H1 (cell line): Measurements from ENCODE around the gene UGT1A10. TPM values are rescaled to one million over a fixed set of nuclear protein-coding genes. Genes with fewer than 3 reads are reported as not detected.

ENCODE experiments used
- CTCF ChIA-PET: fragments of 300-600 bp; sonication (Branson Sonifier 250); formaldehyde crosslinking; loops from one replicate; lab custom pipeline; 2021; ENCODE audit not compliant: partially characterized antibody; lab: Charles Lee
- POLR2A ChIA-PET: fragments of 300-600 bp; sonication (Branson Sonifier 250); formaldehyde crosslinking; loops from one replicate; lab custom pipeline; 2021; ENCODE audit warnings: inconsistent platforms; ENCODE audit not compliant: partially characterized antibody; lab: Charles Lee
- DNase-seq, 2 experiments: peaks; one replicate each; pipeline versions ENCODE4 v3.0.0 to v3.0.0-alpha.2; 2010 to 2022; ENCODE audit warnings: low spot score in 2 of 2, low read depth in 1 of 2, mixed read lengths in 1 of 2
- FAIRE-seq: peaks from 2 replicates; lab custom pipeline; 2011; peaks lifted over from hg19 to GRCh38; lab: Jason Lieb, UNC
- H2AFZ ChIP-seq: 2 replicates; pipeline ENCODE4 v1.8.1; 2012; ENCODE audit warnings: low read length, inconsistent platforms
- H2AK5ac ChIP-seq: 2 replicates; pipeline ENCODE4 v1.6.1; 2013; ENCODE audit warnings: low read depth, low read length
- H2BK120ac ChIP-seq: replicated peaks from 2 replicates; pipeline ENCODE3; 2013; ENCODE audit warnings: low read depth, low read length, inconsistent platforms
- H2BK12ac ChIP-seq: 2 replicates; pipeline ENCODE4 v1.6.1; 2013; ENCODE audit warnings: low read depth, low read length
- H2BK15ac ChIP-seq: 2 replicates; pipeline ENCODE4 v1.6.1; 2013; ENCODE audit warnings: low read length
- H2BK20ac ChIP-seq: 2 replicates; pipeline ENCODE4 v1.6.1; 2013; ENCODE audit warnings: low read length
- H2BK5ac ChIP-seq: 2 replicates; pipeline ENCODE4 v1.6.1; 2013; ENCODE audit warnings: low read depth, low read length
- H3K14ac ChIP-seq: 2 replicates; pipeline ENCODE4 v1.6.1; 2013; ENCODE audit warnings: inconsistent platforms; ENCODE audit not compliant: insufficient read length
- H3K18ac ChIP-seq: 2 replicates; pipeline ENCODE4 v1.6.1; 2013; ENCODE audit warnings: low read length; ENCODE audit errors: extremely low read depth
- H3K23ac ChIP-seq: 2 replicates; pipeline ENCODE4 v1.6.1; 2013; ENCODE audit warnings: inconsistent platforms; ENCODE audit not compliant: insufficient read length
- H3K23me2 ChIP-seq: 2 replicates; pipeline ENCODE4 v1.6.1; 2013; ENCODE audit warnings: low read depth, low read length
- H3K27ac ChIP-seq: 2 replicates; pipeline ENCODE4 v1.6.1; 2011; ENCODE audit warnings: low read depth, low read length, inconsistent platforms
- H3K27me3 ChIP-seq, 4 experiments: replicated peaks in 1 of 4; 1 replicate in 1 of 4; 2 replicates in 3 of 4; pipeline versions ENCODE4 v1.6.1 to v1.8.1; 2011 to 2013; ENCODE audit warnings: low read length in 3 of 4, mild to moderate bottlenecking in 3 of 4, inconsistent platforms in 2 of 4, mixed read lengths in 2 of 4, moderate library complexity in 1 of 4; ENCODE audit not compliant: control insufficient read depth in 3 of 4, insufficient read depth in 3 of 4; ENCODE audit errors: extremely low read depth in 1 of 4
- H3K36me3 ChIP-seq, 4 experiments: 2 replicates each; pipeline versions ENCODE4 v1.6.1 to v1.8.1; 2011 to 2013; ENCODE audit warnings: mild to moderate bottlenecking in 4 of 4, low read length in 3 of 4, moderate library complexity in 2 of 4, control low read depth in 1 of 4, inconsistent platforms in 1 of 4; ENCODE audit not compliant: insufficient read depth in 4 of 4, control insufficient read depth in 2 of 4
- H3K4ac ChIP-seq: replicated peaks from 2 replicates; pipeline ENCODE3; 2013; ENCODE audit warnings: low read length, low read depth, mixed read lengths, inconsistent platforms; ENCODE audit not compliant: insufficient read length
- H3K4me1 ChIP-seq, 4 experiments: replicated peaks in 1 of 4; 1 replicate in 1 of 4; 2 replicates in 3 of 4; pipeline versions ENCODE4 v1.6.1 to v1.8.1; 2011 to 2013; ENCODE audit warnings: low read length in 3 of 4, inconsistent platforms in 2 of 4, mixed read lengths in 1 of 4; ENCODE audit not compliant: insufficient read depth in 4 of 4, control insufficient read depth in 3 of 4
- H3K4me2 ChIP-seq, 2 experiments: 2 replicates each; pipeline versions ENCODE4 v1.6.1 to v1.8.1; 2011 to 2013; ENCODE audit warnings: low read depth in 2 of 2, low read length in 2 of 2, control low read depth in 1 of 2, inconsistent platforms in 1 of 2, mild to moderate bottlenecking in 1 of 2; ENCODE audit not compliant: insufficient read depth in 1 of 2
- H3K4me3 ChIP-seq, 4 experiments: fragments of 200-600, 300-600 bp in 1 of 4; sonication (generic), shearing (Covaris generic), sonication (Bioruptor Twin) in 1 of 4; 2 replicates each; pipeline versions ENCODE4 v1.5.1 to v1.8.1; 2011 to 2016; ENCODE audit warnings: low read length in 4 of 4, low read depth in 3 of 4, control low read depth in 2 of 4, inconsistent platforms in 2 of 4, mild to moderate bottlenecking in 2 of 4, mixed read lengths in 1 of 4, moderate library complexity in 1 of 4; ENCODE audit not compliant: insufficient read depth in 2 of 4; ENCODE audit errors: extremely low read depth in 1 of 4
- H3K56ac ChIP-seq: replicated peaks from 2 replicates; pipeline ENCODE3; 2013; ENCODE audit warnings: low read depth, mild to moderate bottlenecking, mixed read lengths, low read length, inconsistent platforms; ENCODE audit not compliant: insufficient read length
- H3K79me1 ChIP-seq: 2 replicates; pipeline ENCODE4 v1.6.1; 2013; ENCODE audit warnings: low read depth, low read length, control low read depth
- H3K79me2 ChIP-seq, 2 experiments: 2 replicates each; pipeline versions ENCODE4 v1.6.1 to v1.8.1; 2012 to 2013; ENCODE audit warnings: low read length in 2 of 2, mild to moderate bottlenecking in 2 of 2, inconsistent platforms in 1 of 2; ENCODE audit not compliant: insufficient read depth in 2 of 2, control insufficient read depth in 1 of 2
- H3K9ac ChIP-seq, 4 experiments: replicated peaks in 1 of 4; 1 replicate in 1 of 4; 2 replicates in 3 of 4; pipeline versions ENCODE4 v1.6.1 to v1.8.1; 2011 to 2013; ENCODE audit warnings: low read depth in 3 of 4, low read length in 3 of 4, control low read depth in 2 of 4, mild to moderate bottlenecking in 2 of 4, moderate library complexity in 2 of 4, inconsistent platforms in 1 of 4; ENCODE audit errors: extremely low read depth in 1 of 4
- H3K9me3 ChIP-seq, 2 experiments: 2 replicates each; pipeline versions ENCODE4 v1.6.1 to v1.8.1; 2012 to 2013; ENCODE audit warnings: mild to moderate bottlenecking in 2 of 2, moderate library complexity in 2 of 2, control low read depth in 1 of 2, inconsistent platforms in 1 of 2, low read depth in 1 of 2, low read length in 1 of 2, mixed read lengths in 1 of 2; ENCODE audit not compliant: insufficient read depth in 2 of 2
- H4K20me1 ChIP-seq, 2 experiments: replicated peaks in 1 of 2; 2 replicates each; pipeline versions ENCODE3 to v1.8.1; 2011 to 2013; ENCODE audit warnings: inconsistent platforms in 2 of 2, low read length in 2 of 2, mild to moderate bottlenecking in 1 of 2; ENCODE audit not compliant: insufficient read depth in 2 of 2, control insufficient read depth in 1 of 2
- H4K5ac ChIP-seq: 2 replicates; pipeline ENCODE4 v1.6.1; 2013; ENCODE audit warnings: low read length, low read depth, mixed read lengths, inconsistent platforms; ENCODE audit not compliant: insufficient read length
- H4K8ac ChIP-seq: 2 replicates; pipeline ENCODE4 v1.8.0; 2013; ENCODE audit warnings: mild to moderate bottlenecking, moderate library complexity, low read length, inconsistent platforms; ENCODE audit not compliant: insufficient read depth; ENCODE audit errors: extremely low read depth
- H4K91ac ChIP-seq: replicated peaks from 2 replicates; pipeline ENCODE3; 2013; ENCODE audit warnings: low read length, mixed read lengths, inconsistent platforms; ENCODE audit not compliant: insufficient read length
- ASH2L ChIP-seq: fragments of 200-600, 300-600 bp; sonication (generic); IDR thresholded peaks from one replicate; pipeline ENCODE4 v1.7.1; 2017; ENCODE audit warnings: low read length
- CBX5 ChIP-seq: fragments of 300-800, 300-1000 bp; sonication (generic); IDR thresholded peaks from 2 replicates; pipeline ENCODE4 v1.7.1; 2016; ENCODE audit warnings: antibody characterized with exemption, low read length, low read depth
- CBX8 ChIP-seq: fragments of 300-800, 300-1000 bp; sonication (generic); IDR thresholded peaks from 2 replicates; pipeline ENCODE4 v1.7.1; 2016; ENCODE audit warnings: low read depth, low read length, borderline replicate concordance
- CEBPB ChIP-seq: IDR thresholded peaks from 2 replicates; pipeline ENCODE4 v1.6.1; 2012; ENCODE audit warnings: low read depth, low read length
- CHD1 ChIP-seq: IDR thresholded peaks from 2 replicates; pipeline ENCODE4 v1.6.1; 2012; ENCODE audit warnings: low read depth, low read length, improper control_type of control experiment
- CTBP2 ChIP-seq: IDR thresholded peaks from 2 replicates; pipeline ENCODE4 v1.7.0; 2011; ENCODE audit warnings: borderline replicate concordance, mild to moderate bottlenecking, moderate library complexity, mixed read lengths, low read length; ENCODE audit not compliant: insufficient read depth, insufficient read length
- EGR1 ChIP-seq: IDR thresholded peaks from 2 replicates; pipeline ENCODE4 v1.6.1; 2011; ENCODE audit warnings: low read depth, low read length, borderline replicate concordance
- GABPA ChIP-seq: IDR thresholded peaks from 2 replicates; pipeline ENCODE4 v1.6.1; 2011; ENCODE audit warnings: mild to moderate bottlenecking, low read length, moderate library complexity, borderline replicate concordance; ENCODE audit not compliant: insufficient read depth
- GTF2F1 ChIP-seq: IDR thresholded peaks from 2 replicates; pipeline ENCODE4 v1.6.1; 2012; ENCODE audit warnings: low read depth, low read length, improper control_type of control experiment, borderline replicate concordance
- JUND ChIP-seq: IDR thresholded peaks from 2 replicates; pipeline ENCODE4 v1.6.1; 2011; ENCODE audit warnings: mild to moderate bottlenecking, improper control_type of control experiment, low read length
- KDM5A ChIP-seq: fragments of 200-600 bp; IDR thresholded peaks from 2 replicates; pipeline ENCODE4 v1.7.1; 2012; ENCODE audit warnings: mild to moderate bottlenecking, low read length, inconsistent platforms, mixed read lengths
- POLR2A ChIP-seq, 2 experiments: IDR thresholded peaks; 1 replicate in 1 of 2; 2 replicates in 1 of 2; pipeline ENCODE4 v1.6.1; 2011; ENCODE audit warnings: low read depth in 2 of 2, low read length in 2 of 2, mild to moderate bottlenecking in 2 of 2; ENCODE audit errors: control extremely low read depth in 1 of 2
- SRF ChIP-seq: IDR thresholded peaks from 2 replicates; pipeline ENCODE4 v1.6.1; 2011; ENCODE audit warnings: mild to moderate bottlenecking, low read depth, low read length, moderate library complexity
- WGBS, 2 experiments: shearing (Covaris generic) in 1 of 2; methylation state at CpG; one replicate each; pipeline versions ENCODE4 v1.1.6 to v1.1.7; 2013 to 2015; ENCODE audit warnings: low lambda C conversion rate in 2 of 2, mixed read lengths in 2 of 2, inconsistent platforms in 1 of 2, low coverage in 1 of 2, missing lambda C conversion rate in 1 of 2; ENCODE audit not compliant: insufficient replicate concordance in 2 of 2, insufficient coverage in 1 of 2, insufficient read length in 1 of 2; ENCODE audit errors: extremely low coverage in 1 of 2, missing lambda C conversion rate in 1 of 2; 5-methylcytosine and 5-hydroxymethylcytosine counted together
- polyA plus RNA-seq, 7 experiments: library from polyadenylated mRNA; depleted of rRNA in 3 of 7; stranded (reverse) in 5 of 7; unstranded in 2 of 7; fragments of >200 nt in 5 of 7; fragments of 200-250 nt in 2 of 7; gene quantifications; 1 replicate in 5 of 7; 2 replicates in 1 of 7; 4 replicates in 1 of 7; pipeline versions ENCODE4 v1.2.1 to v1.2.3, GENCODE V29; 2011 to 2013; ENCODE audit warnings: missing spikeins in 2 of 7, mixed read lengths in 2 of 7
- total RNA-seq: library from RNA; stranded (reverse); fragmentation: NEBNext Ultra II Directional; extraction: Animal tissue kit (Norgen Biotek cat#: 25700); gene quantifications from 2 replicates; pipeline ENCODE4 v1.2.1, GENCODE V29; 2021
- TF ChIP-seq, protein P1 (sequence below): IDR thresholded peaks from 2 replicates; pipeline ENCODE4 v1.6.1; 2012; ENCODE audit warnings: low read length, inconsistent platforms

The UGT1A10 gene
- total and polyA plus RNA-seq, 2 of the 8 experiments (the other 6 are each of a cell fraction or from before 2014, with no cell fraction given) = not detected

DNA sequence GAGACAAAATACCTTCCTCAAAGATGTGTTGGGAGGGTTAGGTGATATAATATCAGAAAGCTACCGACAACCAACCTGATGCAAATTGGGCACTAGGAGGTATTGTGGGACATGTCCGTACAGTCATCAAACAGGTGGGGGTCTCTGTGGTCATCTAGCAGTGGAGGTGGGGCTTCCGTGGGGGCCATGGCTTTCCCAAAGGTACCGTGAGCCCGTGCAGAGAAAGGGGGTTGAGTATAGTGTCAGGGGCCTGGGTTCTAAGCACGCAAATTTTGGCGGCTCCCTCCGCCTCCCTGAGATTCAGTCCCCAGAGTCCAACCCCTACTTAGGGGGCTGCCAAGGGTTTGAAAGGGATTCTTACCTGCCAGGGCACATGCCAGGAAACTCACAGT is 185.5 kb downstream of the UGT1A10 start:
- WGBS, 2 experiments = 95% methylated on average over 8 of the region's 8 CpGs; no CpG with 5 or more reads in 1 of the 2 experiments
- no peak for TF ChIP-seq CTBP2
- no peak for TF ChIP-seq EGR1
- TF ChIP-seq KDM5A = no peak
- TF ChIP-seq CHD1 = no peak
- TF ChIP-seq POLR2A (IDR thresholded peaks at IDR 0.05; ENCODE audit: control extremely low read depth in 1 of 2, low read depth in 2 of 2, low read length in 2 of 2) = no peak
- TF ChIP-seq ASH2L = no peak
- no peak for TF ChIP-seq CBX5
- TF ChIP-seq JUND = no peak
- no peak for TF ChIP-seq GTF2F1
- no peak for TF ChIP-seq CBX8
- no peak for TF ChIP-seq CEBPB
- no peak for TF ChIP-seq GABPA
- no peak for TF ChIP-seq SRF
- TF ChIP-seq, protein P1, sequence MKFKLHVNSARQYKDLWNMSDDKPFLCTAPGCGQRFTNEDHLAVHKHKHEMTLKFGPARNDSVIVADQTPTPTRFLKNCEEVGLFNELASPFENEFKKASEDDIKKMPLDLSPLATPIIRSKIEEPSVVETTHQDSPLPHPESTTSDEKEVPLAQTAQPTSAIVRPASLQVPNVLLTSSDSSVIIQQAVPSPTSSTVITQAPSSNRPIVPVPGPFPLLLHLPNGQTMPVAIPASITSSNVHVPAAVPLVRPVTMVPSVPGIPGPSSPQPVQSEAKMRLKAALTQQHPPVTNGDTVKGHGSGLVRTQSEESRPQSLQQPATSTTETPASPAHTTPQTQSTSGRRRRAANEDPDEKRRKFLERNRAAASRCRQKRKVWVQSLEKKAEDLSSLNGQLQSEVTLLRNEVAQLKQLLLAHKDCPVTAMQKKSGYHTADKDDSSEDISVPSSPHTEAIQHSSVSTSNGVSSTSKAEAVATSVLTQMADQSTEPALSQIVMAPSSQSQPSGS = no peak

More for the DNA sequence above, 185.5 kb downstream of the UGT1A10 start:
- no peak for FAIRE-seq
- Histone ChIP-seq H2AFZ (no peak overlapping the region), H3K23ac (no peak overlapping the region), H3K4me2 (no peak overlapping the region), H4K20me1 (no peaks in the 10 kb centered on the region), H3K27ac (no peak overlapping the region), H2BK120ac (no peak overlapping the region), H4K8ac (no peak overlapping the region), H3K79me1 (no peaks in the 10 kb centered on the region), H4K5ac (no peak overlapping the region), H3K56ac (no peak overlapping the region), H3K23me2 (no peaks in the 10 kb centered on the region), H3K4ac (no peak overlapping the region), H3K18ac (no peak overlapping the region), H2BK15ac (no peak overlapping the region), H3K9ac (no peak overlapping the region), H3K4me1 (no peaks in the 10 kb centered on the region), H3K36me3 (no peaks in the 10 kb centered on the region), H2BK5ac (no peak overlapping the region), H3K79me2 (no peaks in the 10 kb centered on the region), H3K27me3 (no peaks in the 10 kb centered on the region), H2BK20ac (no peak overlapping the region), H4K91ac (no peak overlapping the region), H2BK12ac (no peak overlapping the region), H2AK5ac (no peak overlapping the region), H3K4me3 (no peak overlapping the region), H3K14ac (no peak overlapping the region), H3K9me3 (no peaks in the 10 kb centered on the region)
- no peak for DNase-seq
- POLR2A ChIA-PET = no interaction called here
- CTCF ChIA-PET = interaction anchor here (2.0 kb wide), 1 partner anchor 373 kb away, joined by 6 read pairs; no protein-coding TSS in a partner anchor
